H1 (cell line): Measurements from ENCODE around the gene SLC35A2. TPM values are rescaled to one million over a fixed set of nuclear protein-coding genes. Genes with fewer than 3 reads are reported as not detected.

ENCODE experiments used
- CHD1 ChIP-seq: IDR thresholded peaks from 2 replicates; pipeline ENCODE4 v1.6.1; 2012; ENCODE audit warnings: low read depth, low read length, improper control_type of control experiment
- CHD2 ChIP-seq: IDR thresholded peaks from 2 replicates; pipeline ENCODE4 v1.6.1; 2012; ENCODE audit warnings: low read length, improper control_type of control experiment
- EGR1 ChIP-seq: IDR thresholded peaks from 2 replicates; pipeline ENCODE4 v1.6.1; 2011; ENCODE audit warnings: low read depth, low read length, borderline replicate concordance
- EP300 ChIP-seq, 2 experiments: IDR thresholded peaks; 1 replicate in 1 of 2; 2 replicates in 1 of 2; pipeline ENCODE4 v1.6.1; 2011 to 2012; ENCODE audit warnings: low read depth in 2 of 2, low read length in 2 of 2, mild to moderate bottlenecking in 2 of 2, borderline replicate concordance in 1 of 2, inconsistent platforms in 1 of 2, moderate library complexity in 1 of 2
- FOSL1 ChIP-seq: IDR thresholded peaks from 2 replicates; pipeline ENCODE4 v1.6.1; 2011; ENCODE audit warnings: mild to moderate bottlenecking, low read depth, low read length, moderate library complexity; ENCODE audit not compliant: insufficient read depth
- GABPA ChIP-seq: IDR thresholded peaks from 2 replicates; pipeline ENCODE4 v1.6.1; 2011; ENCODE audit warnings: mild to moderate bottlenecking, low read length, moderate library complexity, borderline replicate concordance; ENCODE audit not compliant: insufficient read depth
- HDAC2 ChIP-seq, 2 experiments: fragments of 300-600 bp in 1 of 2; sonication (generic) in 1 of 2; IDR thresholded peaks; 2 replicates each; pipeline ENCODE4 v1.6.1; 2011 to 2012; ENCODE audit warnings: low read depth in 2 of 2, low read length in 2 of 2, mild to moderate bottlenecking in 2 of 2, moderate library complexity in 2 of 2, borderline replicate concordance in 1 of 2, inconsistent platforms in 1 of 2
- NANOG ChIP-seq: IDR thresholded peaks from 2 replicates; pipeline ENCODE4 v1.6.1; 2011; ENCODE audit warnings: low read length, low read depth, mild to moderate bottlenecking, inconsistent platforms; ENCODE audit not compliant: insufficient read depth, poor library complexity, severe bottlenecking
- POU5F1 ChIP-seq: IDR thresholded peaks from 2 replicates; pipeline ENCODE4 v1.6.1; 2011; ENCODE audit warnings: low read depth, mild to moderate bottlenecking, low read length, moderate library complexity
- RXRA ChIP-seq: IDR thresholded peaks from 2 replicates; pipeline ENCODE4 v1.6.1; 2011; ENCODE audit warnings: low read depth, mild to moderate bottlenecking, low read length, moderate library complexity; ENCODE audit not compliant: insufficient read depth
- SAP30 ChIP-seq: fragments of 300-600 bp; sonication (generic); IDR thresholded peaks from 2 replicates; pipeline ENCODE4 v1.7.1; 2012; ENCODE audit warnings: low read length, moderate library complexity, mild to moderate bottlenecking, inconsistent platforms; ENCODE audit not compliant: insufficient read depth, insufficient replicate concordance
- SIRT6 ChIP-seq: IDR thresholded peaks from one replicate; pipeline ENCODE4 v1.7.1; 2012; ENCODE audit warnings: low read length, inconsistent platforms
- SIX5 ChIP-seq: IDR thresholded peaks from 2 replicates; pipeline ENCODE4 v1.6.1; 2011; ENCODE audit warnings: mild to moderate bottlenecking, low read depth, low read length
- TBP ChIP-seq: IDR thresholded peaks from 2 replicates; pipeline ENCODE4 v1.6.1; 2011; ENCODE audit warnings: low read depth, low read length, improper control_type of control experiment
- TCF12 ChIP-seq: IDR thresholded peaks from 2 replicates; pipeline ENCODE4 v1.6.1; 2011; ENCODE audit warnings: low read depth, mild to moderate bottlenecking, low read length
- TEAD4 ChIP-seq: IDR thresholded peaks from 2 replicates; pipeline ENCODE4 v1.6.1; 2012; ENCODE audit warnings: low read depth, low read length, inconsistent platforms, mixed read lengths
- USF2 ChIP-seq: IDR thresholded peaks from 2 replicates; pipeline ENCODE4 v1.6.1; 2011; ENCODE audit warnings: low read length, improper control_type of control experiment
- polyA plus RNA-seq, 7 experiments: library from polyadenylated mRNA; depleted of rRNA in 3 of 7; stranded (reverse) in 5 of 7; unstranded in 2 of 7; fragments of >200 nt in 5 of 7; fragments of 200-250 nt in 2 of 7; gene quantifications; 1 replicate in 5 of 7; 2 replicates in 1 of 7; 4 replicates in 1 of 7; pipeline versions ENCODE4 v1.2.1 to v1.2.3, GENCODE V29; 2011 to 2013; ENCODE audit warnings: missing spikeins in 2 of 7, mixed read lengths in 2 of 7
- total RNA-seq: library from RNA; stranded (reverse); fragmentation: NEBNext Ultra II Directional; extraction: Animal tissue kit (Norgen Biotek cat#: 25700); gene quantifications from 2 replicates; pipeline ENCODE4 v1.2.1, GENCODE V29; 2021
- TF ChIP-seq, protein P1 (sequence below), 3 experiments: IDR thresholded peaks; 1 replicate in 2 of 3; 2 replicates in 1 of 3; pipeline versions ENCODE4 v1.5.1 to v1.6.1; 2011; ENCODE audit warnings: low read length in 3 of 3, mild to moderate bottlenecking in 3 of 3, inconsistent platforms in 2 of 3, low read depth in 1 of 3, moderate library complexity in 1 of 3; ENCODE audit not compliant: insufficient read depth in 1 of 3; ENCODE audit errors: control extremely low read depth in 1 of 3

SLC35A2 gene
- total and polyA plus RNA-seq, 2 of the 8 experiments (the other 6 are each of a cell fraction or from before 2014, with no cell fraction given) = 21.4 to 48.3 TPM

DNA sequence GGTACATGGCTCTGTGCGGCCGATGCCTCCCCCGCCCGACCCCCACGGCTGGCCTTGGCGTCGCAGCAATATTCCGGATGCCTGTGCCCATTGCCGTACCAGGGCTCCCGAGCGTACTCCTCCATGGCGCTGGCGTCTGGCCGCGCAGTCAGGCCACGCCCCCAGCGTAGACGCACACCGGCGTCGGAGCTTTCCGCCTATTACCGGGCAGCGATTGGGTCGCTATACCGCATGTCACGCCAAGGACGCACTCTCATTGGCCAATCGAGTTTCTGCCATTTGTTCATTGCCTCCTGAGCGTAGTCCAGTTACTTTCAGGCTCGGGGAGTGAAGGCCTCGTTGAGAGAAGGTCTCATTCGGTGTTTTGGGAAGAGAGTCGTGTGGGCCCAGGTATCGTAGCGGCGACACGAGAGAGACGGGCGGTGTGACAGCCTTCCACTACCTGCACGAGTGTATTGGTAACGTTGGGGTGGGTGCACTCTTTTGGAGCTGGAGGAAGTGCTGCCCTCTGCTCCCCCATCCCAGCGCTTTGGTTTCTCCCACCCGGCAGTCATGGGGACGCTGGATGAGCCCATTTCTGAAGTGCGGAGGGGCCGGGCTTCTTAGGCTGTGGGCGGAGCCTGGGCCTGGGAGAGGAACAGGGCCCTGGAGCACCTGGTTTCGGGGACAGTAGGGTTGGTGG lies 13.7 kb downstream of the SLC35A2 start, which contains the start of the genes PQBP1 and TIMM17B (continued):
- TF ChIP-seq RXRA = no peak
- TF ChIP-seq CHD1 = peak; percentile 87
- peak; percentile 36 for TF ChIP-seq SIX5
- peak; percentile 10; the same call in 1 of the 2 replicates for TF ChIP-seq CHD2
- TF ChIP-seq, protein P1, sequence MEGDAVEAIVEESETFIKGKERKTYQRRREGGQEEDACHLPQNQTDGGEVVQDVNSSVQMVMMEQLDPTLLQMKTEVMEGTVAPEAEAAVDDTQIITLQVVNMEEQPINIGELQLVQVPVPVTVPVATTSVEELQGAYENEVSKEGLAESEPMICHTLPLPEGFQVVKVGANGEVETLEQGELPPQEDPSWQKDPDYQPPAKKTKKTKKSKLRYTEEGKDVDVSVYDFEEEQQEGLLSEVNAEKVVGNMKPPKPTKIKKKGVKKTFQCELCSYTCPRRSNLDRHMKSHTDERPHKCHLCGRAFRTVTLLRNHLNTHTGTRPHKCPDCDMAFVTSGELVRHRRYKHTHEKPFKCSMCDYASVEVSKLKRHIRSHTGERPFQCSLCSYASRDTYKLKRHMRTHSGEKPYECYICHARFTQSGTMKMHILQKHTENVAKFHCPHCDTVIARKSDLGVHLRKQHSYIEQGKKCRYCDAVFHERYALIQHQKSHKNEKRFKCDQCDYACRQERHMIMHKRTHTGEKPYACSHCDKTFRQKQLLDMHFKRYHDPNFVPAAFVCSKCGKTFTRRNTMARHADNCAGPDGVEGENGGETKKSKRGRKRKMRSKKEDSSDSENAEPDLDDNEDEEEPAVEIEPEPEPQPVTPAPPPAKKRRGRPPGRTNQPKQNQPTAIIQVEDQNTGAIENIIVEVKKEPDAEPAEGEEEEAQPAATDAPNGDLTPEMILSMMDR (IDR thresholded peaks at IDR 0.05; ENCODE audit: control extremely low read depth in 1 of 3, insufficient read depth in 1 of 3, low read depth in 1 of 3, low read length in 3 of 3) = no peak
- no peak for TF ChIP-seq USF2
- no peak for TF ChIP-seq TEAD4
- TF ChIP-seq EGR1 = peak; percentile 23; the same call in 1 of the 2 replicates
- TF ChIP-seq SIRT6 = no peak
- TF ChIP-seq SAP30 = no peak
- no peak for TF ChIP-seq HDAC2 (IDR thresholded peaks at IDR 0.05; ENCODE audit: borderline replicate concordance in 1 of 2, low read depth in 2 of 2, low read length in 2 of 2)
- TF ChIP-seq EP300 (IDR thresholded peaks at IDR 0.05; ENCODE audit: borderline replicate concordance in 1 of 2, low read depth in 2 of 2, low read length in 2 of 2) = peak in 1 of 2 experiments; percentile 98; a peak in 2 of 3 replicates
- TF ChIP-seq GABPA = no peak
- no peak for TF ChIP-seq NANOG
- TF ChIP-seq TBP = peak; percentile 69
- no peak for TF ChIP-seq FOSL1
- no peak for TF ChIP-seq POU5F1
- 0 out of 2 replicates have a peak, but pooled peaks have one; percentile 23 for TF ChIP-seq TCF12
